Gastrocnemius medialis (tissue), 4 donors: Measurements from ENCODE around the gene DOCK10.

ENCODE experiments used
- POLR2A ChIP-seq, 2 donors: fragments of 450-650 bp; IDR thresholded peaks; one replicate each; pipeline ENCODE4 v1.6.1; 2017; ENCODE audit warnings: antibody characterized with exemption in 2 of 2, mild to moderate bottlenecking in 2 of 2, moderate library complexity in 2 of 2
- TF ChIP-seq, protein P1 (sequence below), 5 experiments: fragments of 450-650 bp in 3 of 5; fragments of 200-600 bp in 2 of 5; sonication (generic) in 2 of 5; IDR thresholded peaks in 4 of 5; conservative IDR thresholded peaks in 1 of 5; 1 replicate in 4 of 5; 2 replicates in 1 of 5; pipeline ENCODE4 v1.5.1; 2016 to 2019; ENCODE audit warnings: antibody characterized with exemption in 5 of 5, mild to moderate bottlenecking in 3 of 5, moderate library complexity in 3 of 5

DNA sequence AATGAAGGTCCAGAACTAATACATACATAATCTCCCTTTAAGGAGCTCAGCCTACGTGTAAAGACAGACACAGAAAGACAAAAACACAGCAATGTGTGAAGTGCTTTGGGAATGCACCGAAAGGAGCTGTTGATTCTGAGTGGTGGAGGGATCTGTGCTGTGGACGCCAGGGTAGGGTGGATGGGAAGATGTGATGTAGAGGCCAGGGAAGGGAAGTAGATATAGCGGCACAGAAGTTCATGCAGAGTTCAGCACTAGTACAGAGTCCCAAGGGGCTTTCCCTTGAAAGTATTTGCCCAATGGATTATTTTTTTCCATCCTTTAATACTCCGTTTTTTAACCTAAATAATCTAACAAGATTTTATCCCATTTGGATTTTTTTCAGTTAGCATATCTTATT lies 32.1 kb upstream of the DOCK10 start:
- TF ChIP-seq, protein P1, sequence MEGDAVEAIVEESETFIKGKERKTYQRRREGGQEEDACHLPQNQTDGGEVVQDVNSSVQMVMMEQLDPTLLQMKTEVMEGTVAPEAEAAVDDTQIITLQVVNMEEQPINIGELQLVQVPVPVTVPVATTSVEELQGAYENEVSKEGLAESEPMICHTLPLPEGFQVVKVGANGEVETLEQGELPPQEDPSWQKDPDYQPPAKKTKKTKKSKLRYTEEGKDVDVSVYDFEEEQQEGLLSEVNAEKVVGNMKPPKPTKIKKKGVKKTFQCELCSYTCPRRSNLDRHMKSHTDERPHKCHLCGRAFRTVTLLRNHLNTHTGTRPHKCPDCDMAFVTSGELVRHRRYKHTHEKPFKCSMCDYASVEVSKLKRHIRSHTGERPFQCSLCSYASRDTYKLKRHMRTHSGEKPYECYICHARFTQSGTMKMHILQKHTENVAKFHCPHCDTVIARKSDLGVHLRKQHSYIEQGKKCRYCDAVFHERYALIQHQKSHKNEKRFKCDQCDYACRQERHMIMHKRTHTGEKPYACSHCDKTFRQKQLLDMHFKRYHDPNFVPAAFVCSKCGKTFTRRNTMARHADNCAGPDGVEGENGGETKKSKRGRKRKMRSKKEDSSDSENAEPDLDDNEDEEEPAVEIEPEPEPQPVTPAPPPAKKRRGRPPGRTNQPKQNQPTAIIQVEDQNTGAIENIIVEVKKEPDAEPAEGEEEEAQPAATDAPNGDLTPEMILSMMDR (IDR thresholded peaks at IDR 0.05 in 4 of 5, conservative IDR thresholded peaks at IDR 0.05 in 1 of 5): no peak
- TF ChIP-seq POLR2A (IDR thresholded peaks at IDR 0.05): no peak
